Measurements from ENCODE around the gene TRIP6. TPM values are rescaled to one million over a fixed set of nuclear protein-coding genes. Genes with fewer than 3 reads are reported as not detected.
"Not testable (repeated sequence)": the region's sequence is repeated elsewhere in the genome, so short reads cannot be mapped to it uniquely, and the experiment has no call there.

The TRIP6 gene
- total RNA-seq, 1 donor from 2014 or later: 13.6 TPM

DNA sequence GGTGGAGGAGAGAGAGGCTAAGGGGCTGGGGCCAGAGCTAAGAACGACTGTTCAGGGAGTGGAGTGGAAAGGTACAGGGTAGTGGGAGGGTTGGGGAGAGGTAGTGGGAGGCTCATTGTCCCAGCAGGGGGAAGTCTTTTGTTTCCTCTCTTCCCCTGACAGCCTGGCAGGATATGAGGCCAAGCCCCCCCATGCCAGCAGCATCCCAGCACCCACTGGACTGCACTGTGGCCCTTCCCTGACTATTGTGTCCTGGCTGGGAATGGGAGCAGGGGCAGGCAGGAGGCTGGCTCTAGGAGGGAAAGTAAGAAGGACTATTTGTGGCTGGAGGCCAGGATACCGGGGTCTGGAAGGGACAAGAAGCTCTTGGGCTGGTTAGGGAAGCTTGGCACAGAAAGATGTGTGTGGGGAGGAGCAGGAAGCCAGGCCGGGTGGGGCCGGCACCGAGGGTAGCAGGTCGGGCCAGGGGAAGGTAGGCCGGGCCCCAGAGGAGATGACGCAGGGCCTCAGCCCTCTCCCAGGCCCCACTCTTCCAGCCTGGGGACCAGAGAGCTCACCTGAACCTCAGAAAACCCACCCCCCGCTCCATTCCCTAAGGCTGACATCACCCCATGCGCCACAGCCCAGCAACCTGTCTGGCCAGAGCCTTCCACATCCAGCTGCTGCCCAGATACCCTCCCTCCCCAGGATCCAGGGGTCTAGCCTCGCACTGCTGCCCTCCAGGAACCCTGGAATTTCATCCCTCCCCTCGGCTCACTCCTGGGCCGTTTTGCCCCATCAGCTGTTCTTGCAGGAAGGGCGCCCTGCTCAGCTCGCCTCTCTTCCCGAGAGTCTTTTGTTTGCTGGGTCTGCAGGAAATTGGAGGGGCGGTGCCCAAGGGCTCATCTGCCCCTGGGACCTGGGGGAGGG, 31.0 kb upstream of the TRIP6 start:
- intact Hi-C loops (cut with micrococcal nuclease): no loop called here

DNA sequence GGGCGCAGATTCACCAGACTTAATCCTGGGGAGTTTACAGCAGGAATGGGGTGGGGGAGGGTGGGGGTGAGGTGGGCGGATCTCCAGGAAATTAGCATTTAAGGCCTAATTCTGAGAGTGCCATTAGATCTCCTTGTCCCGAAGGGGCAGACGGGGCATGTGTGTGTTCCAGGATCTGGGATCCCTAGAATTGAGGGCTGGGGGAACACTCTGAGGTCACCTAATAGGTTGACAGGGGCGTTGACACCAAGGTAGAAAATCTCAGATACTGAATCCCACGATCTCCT, 30.4 kb upstream of the TRIP6 start:
- ATAC-seq (no peak), DNase-seq (no peak)
- intact Hi-C loops (cut with micrococcal nuclease): no loop called here

More for the DNA sequence above, 31.0 kb upstream of the TRIP6 start:
- DNase-seq: peak; percentile 69
- peak; percentile 66 for ATAC-seq

GRCh38 chr7:100837099-100837836, 29.9 kb upstream of the TRIP6 start:
- intact Hi-C loops (cut with micrococcal nuclease): no loop called here
- ATAC-seq (peak; percentile 97), DNase-seq (peak; percentile 94)

GRCh38 chr7:100839361-100839760, 27.8 kb upstream of the TRIP6 start:
- DNase-seq (no peak), ATAC-seq (no peak)
- intact Hi-C loops (cut with micrococcal nuclease): no loop called here

GRCh38 chr7:100840470-100841100, 26.6 kb upstream of the TRIP6 start:
- intact Hi-C loops (cut with micrococcal nuclease): no loop called here
- DNase-seq (no peak), ATAC-seq (no peak)

GRCh38 chr7:100847360-100847759, 19.8 kb upstream of the TRIP6 start:
- no peak for ATAC-seq
- intact Hi-C loops (cut with micrococcal nuclease): no loop called here
- DNase-seq: no peak

DNA sequence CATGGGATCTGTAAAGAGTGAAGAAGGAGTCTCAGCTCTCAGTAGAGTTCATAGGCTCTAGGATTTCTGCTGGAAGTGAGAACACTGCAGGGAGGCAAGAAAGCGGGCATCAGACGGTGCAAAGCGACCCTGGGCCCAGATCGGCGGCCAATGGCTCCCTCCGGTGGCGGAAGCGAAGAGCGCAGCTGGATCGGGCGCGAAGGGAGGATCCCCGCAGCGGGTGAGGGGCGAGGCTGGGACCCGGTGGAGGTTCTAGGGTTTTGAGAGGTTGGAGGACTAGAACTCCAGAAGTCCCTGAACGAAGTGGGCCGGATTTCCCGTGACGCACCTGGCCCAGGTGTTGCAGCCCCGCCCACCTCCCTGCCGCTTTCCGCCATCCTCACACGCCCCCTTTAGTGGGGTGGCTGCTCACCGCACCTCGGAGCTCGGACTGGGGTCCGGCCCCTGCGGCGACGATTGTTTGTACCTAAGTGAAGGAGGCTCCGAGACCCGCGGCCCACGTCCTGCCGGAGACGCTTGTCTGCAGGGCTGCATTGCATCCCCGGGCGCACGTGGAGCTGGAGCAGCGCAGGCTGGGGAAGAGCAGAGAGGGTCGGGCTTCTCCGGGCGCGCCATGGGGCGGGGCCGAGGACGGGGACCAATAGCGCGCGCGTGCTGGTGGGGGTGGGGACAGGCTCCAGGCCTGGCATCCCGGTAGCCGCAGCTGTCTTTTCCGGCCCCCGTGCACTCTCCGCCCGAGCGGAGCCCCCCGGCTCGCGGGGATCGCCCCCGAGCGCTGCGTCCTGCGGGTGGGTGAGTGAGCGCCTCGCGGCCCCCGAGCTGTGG, 14.9 kb upstream of the TRIP6 start, which contains the start of gene SLC12A9:
TSS of gene SLC12A9 (plus strand) at position 666 of the 825 bp plus-strand sequence. CDS start 1,485 bp downstream, outside the sequence.
- DNase-seq (peak; percentile 95), ATAC-seq (peak; percentile 100)
- intact Hi-C loops (cut with micrococcal nuclease): loop anchor here (10.0 kb wide), 1 partner anchor 147 kb away; the partner anchor contains the start of gene POP7

DNA sequence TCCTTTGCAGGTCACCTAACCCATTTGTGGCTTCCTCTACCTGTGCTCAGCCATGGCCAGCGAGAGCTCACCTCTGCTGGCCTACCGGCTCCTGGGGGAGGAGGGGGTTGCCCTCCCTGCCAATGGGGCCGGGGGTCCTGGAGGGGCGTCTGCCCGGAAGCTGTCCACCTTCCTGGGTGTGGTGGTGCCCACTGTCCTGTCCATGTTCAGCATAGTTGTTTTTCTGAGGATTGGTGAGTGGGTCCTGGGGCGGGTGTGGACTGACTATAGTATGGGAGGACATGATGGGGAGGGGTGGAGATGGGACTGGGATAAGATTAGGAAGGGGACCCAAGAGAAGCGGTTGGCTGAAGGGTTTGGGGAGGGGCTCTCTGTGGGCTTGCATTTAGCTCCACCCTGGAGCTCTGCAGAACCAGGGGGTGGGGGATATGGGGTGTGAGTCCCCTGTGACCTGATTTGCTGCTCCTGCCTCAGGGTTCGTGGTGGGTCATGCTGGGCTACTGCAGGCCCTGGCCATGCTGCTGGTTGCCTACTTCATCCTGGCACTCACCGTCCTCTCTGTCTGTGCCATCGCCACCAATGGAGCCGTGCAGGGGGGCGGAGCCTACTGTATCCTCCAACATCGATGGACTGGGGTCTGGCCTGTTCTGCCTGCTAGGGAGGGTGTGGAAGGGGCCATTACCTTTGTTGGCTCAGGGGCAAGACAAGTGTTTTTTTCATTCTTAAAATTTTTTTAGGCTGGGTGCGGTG, 12.9 kb upstream of the TRIP6 start:
- no peak for DNase-seq
- intact Hi-C loops (cut with micrococcal nuclease): loop anchor here (10.0 kb wide), 1 partner anchor 150 kb away; the partner anchor contains the start of gene POP7
- ATAC-seq: no peak

GRCh38 chr7:100854899-100855298, 12.3 kb upstream of the TRIP6 start:
- not testable (repeated sequence) for DNase-seq

GRCh38 chr7:100855515-100855914, 11.7 kb upstream of the TRIP6 start:
- ATAC-seq (no peak), DNase-seq (no peak)
- intact Hi-C loops (cut with micrococcal nuclease): loop anchor here (10.0 kb wide), 1 partner anchor 151 kb away; the partner anchor contains the start of gene POP7

More at GRCh38 chr7:100854899-100855298, 12.3 kb upstream of the TRIP6 start:
- intact Hi-C loops (cut with micrococcal nuclease): loop anchor here (10.0 kb wide), 1 partner anchor 150 kb away; the partner anchor contains the start of gene POP7
- ATAC-seq: not testable (repeated sequence)

- ATAC-seq (no peak), DNase-seq (no peak)
- intact Hi-C loops (cut with micrococcal nuclease): loop anchor here (10.0 kb wide), 1 partner anchor 152 kb away; the partner anchor contains the start of gene POP7
Measured at GRCh38 chr7:100856871-100857282, 10.3 kb upstream of the TRIP6 start.

DNA sequence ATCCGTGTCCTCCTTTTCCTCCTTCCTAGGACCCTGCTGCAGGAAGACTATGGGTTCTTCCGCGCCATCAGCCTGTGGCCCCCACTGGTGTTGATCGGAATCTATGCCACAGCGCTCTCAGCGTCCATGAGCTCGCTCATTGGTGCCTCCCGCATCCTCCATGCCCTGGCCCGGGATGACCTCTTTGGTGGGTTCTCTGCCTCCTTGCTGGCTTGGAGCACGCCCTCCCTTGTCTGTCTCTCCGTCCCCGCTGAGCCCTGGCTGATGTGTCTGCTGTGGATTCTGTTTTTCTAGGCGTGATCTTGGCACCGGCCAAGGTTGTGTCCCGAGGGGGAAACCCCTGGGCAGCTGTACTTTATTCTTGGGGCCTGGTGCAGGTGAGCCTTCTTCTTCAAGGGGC, 7.3 kb upstream of the TRIP6 start:
- DNase-seq (no peak), ATAC-seq (no peak)
- intact Hi-C loops (cut with micrococcal nuclease): loop anchor here (10.0 kb wide), 1 partner anchor 155 kb away; the partner anchor contains the start of gene POP7

DNA sequence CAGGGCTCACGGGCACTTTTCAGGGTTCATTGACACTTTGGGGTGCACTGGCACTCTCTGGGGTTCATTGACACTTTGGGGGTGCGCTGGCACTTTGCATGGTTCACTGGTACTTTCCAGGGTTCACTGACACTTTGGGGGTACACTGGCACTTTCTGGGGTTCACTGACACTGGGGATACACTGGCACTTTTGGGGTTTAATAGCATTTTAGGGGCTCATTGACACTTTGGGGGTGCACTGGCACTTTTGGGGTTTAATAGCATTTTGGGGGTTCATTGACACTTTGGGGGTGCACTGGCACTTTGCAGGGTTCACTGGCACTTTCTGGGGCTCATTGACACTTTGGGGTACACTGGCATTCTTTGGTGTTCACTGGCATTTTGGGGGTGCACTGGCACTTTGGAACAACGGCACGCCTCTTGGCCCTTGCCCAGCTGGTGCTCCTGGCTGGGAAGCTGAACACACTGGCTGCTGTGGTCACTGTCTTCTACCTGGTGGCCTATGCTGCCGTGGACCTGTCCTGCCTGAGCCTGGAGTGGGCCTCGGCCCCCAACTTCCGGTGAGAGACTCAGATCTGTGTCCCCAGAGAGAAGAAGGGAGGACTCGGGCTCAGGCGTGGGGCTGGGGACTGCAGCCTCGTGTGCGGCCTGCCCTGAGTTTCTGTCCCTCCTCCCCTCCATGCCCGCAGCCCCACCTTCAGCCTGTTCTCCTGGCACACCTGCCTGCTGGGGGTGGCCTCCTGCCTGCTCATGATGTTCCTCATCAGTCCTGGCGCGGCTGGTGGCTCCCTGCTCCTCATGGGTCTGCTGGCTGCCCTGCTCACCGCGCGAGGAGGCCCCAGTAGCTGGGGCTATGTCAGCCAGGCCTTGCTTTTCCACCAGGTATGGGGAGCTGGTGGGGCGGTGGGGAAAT, 6.2 kb upstream of the TRIP6 start:
- no peak for DNase-seq
- ATAC-seq: no peak
- intact Hi-C loops (cut with micrococcal nuclease): no loop called here

DNA sequence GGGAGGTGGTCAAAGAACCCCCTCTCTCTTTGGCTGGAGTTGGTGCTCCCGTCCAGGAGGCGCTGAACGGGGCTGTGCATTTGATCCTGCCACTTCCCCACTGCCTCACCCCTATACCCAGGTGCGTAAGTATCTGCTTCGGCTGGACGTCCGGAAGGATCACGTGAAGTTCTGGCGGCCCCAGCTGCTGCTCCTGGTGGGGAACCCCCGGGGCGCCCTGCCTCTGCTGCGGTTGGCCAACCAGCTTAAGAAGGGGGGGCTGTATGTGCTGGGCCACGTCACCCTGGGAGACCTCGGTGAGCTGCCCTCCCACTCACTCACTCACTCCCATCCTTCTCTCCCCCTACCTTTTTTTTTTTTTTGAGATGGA, 5.6 kb upstream of the TRIP6 start:
- no peak for ATAC-seq
- no peak for DNase-seq
- intact Hi-C loops (cut with micrococcal nuclease): no loop called here

- DNase-seq: no peak
- no peak for ATAC-seq
- intact Hi-C loops (cut with micrococcal nuclease): no loop called here
Measured at GRCh38 chr7:100863406-100863950, 3.7 kb upstream of the TRIP6 start.

DNA sequence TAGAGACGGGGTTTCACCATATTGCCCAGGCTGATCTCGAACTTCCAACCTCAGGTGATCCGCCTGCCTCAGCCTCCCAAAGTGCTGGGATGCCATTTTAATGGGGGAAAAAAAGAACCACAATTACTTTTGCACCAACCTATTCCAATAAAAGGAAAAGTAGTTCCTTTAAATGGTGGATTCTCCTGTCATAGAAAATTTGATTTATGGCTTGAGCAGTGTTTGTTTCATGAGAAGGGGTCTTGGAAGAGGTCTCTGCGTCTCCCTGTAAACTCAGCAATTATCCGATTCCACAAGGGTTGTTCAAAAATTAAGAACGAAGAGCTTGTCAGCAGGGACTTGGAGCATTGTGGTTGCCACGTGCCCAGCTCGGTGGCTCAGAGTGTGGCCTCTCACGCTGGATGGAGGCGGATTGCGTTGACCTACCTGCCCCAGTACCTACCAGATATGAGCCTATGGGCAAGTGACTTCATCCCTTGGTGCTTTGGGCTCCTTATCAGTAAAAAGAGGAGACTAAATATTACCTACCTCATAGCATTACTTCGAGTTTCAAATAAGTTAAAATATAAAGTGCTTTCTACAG, 2.8 kb upstream of the TRIP6 start:
- ATAC-seq (no peak), DNase-seq (no peak)
- intact Hi-C loops (cut with micrococcal nuclease): no loop called here
